CD14-positive monocyte (primary cell): ENCODE measurements around the gene CWF19L1. TPM values are rescaled to one million over a fixed set of nuclear protein-coding genes. Genes with fewer than 3 reads are reported as not detected.

Experiments used
- DNase-seq, 3 donors: peaks; one replicate each; pipeline ENCODE4 v3.0.0-alpha.2; 2011 to 2022
- H2AFZ ChIP-seq: 2 replicates; pipeline ENCODE4 v1.6.0; 2012; ENCODE audit warnings: mild to moderate bottlenecking, low read depth, low read length, inconsistent platforms; ENCODE audit not compliant: insufficient read depth, poor library complexity, severe bottlenecking
- H3K27ac ChIP-seq, 2 donors: 1 replicate in 1 of 2; 2 replicates in 1 of 2; pipeline ENCODE4 v1.5.1; 2012 to 2013; ENCODE audit warnings: low read length in 2 of 2, control low read depth in 1 of 2, inconsistent platforms in 1 of 2, low read depth in 1 of 2, mild to moderate bottlenecking in 1 of 2
- H3K27me3 ChIP-seq, 2 donors: one replicate each; pipeline versions ENCODE4 v1.6.0 to v1.6.1; 2011 to 2013; ENCODE audit warnings: low read length in 2 of 2; ENCODE audit not compliant: control insufficient read depth in 2 of 2, insufficient read depth in 2 of 2
- H3K36me3 ChIP-seq, 2 donors: replicated peaks in 1 of 2; 1 replicate in 1 of 2; 2 replicates in 1 of 2; pipeline versions ENCODE4 v1.5.1 to v1.6.1; 2012 to 2013; ENCODE audit warnings: low read length in 2 of 2, control low read depth in 1 of 2, inconsistent platforms in 1 of 2, mild to moderate bottlenecking in 1 of 2; ENCODE audit not compliant: insufficient read depth in 2 of 2, control insufficient read depth in 1 of 2
- H3K4me1 ChIP-seq, 2 donors: 1 replicate in 1 of 2; 2 replicates in 1 of 2; pipeline versions ENCODE4 v1.5.1 to v1.6.1; 2012 to 2013; ENCODE audit warnings: low read length in 2 of 2, control low read depth in 1 of 2, inconsistent platforms in 1 of 2, mild to moderate bottlenecking in 1 of 2, moderate library complexity in 1 of 2; ENCODE audit not compliant: insufficient read depth in 2 of 2, control insufficient read depth in 1 of 2
- H3K4me2 ChIP-seq: replicated peaks from 2 replicates; pipeline ENCODE3; 2012; ENCODE audit warnings: low read length, moderate library complexity, mild to moderate bottlenecking; ENCODE audit not compliant: poor library complexity, severe bottlenecking; ENCODE audit errors: extremely low read depth
- H3K4me3 ChIP-seq, 3 experiments: fragments of 200-600 bp in 1 of 3; sonication (generic) in 1 of 3; replicated peaks in 1 of 3; 1 replicate in 2 of 3; 2 replicates in 1 of 3; pipeline ENCODE4 v1.5.1; 2011 to 2013; ENCODE audit warnings: low read length in 3 of 3, mild to moderate bottlenecking in 3 of 3, control low read depth in 2 of 3, low read depth in 2 of 3, inconsistent platforms in 1 of 3, moderate library complexity in 1 of 3
- H3K79me2 ChIP-seq: 2 replicates; pipeline ENCODE4 v1.6.0; 2012; ENCODE audit warnings: mild to moderate bottlenecking, control low read depth, inconsistent platforms, low read length, moderate library complexity; ENCODE audit not compliant: insufficient read depth
- H3K9ac ChIP-seq: 2 replicates; pipeline ENCODE4 v1.6.0; 2017; ENCODE audit warnings: low read length, mild to moderate bottlenecking; ENCODE audit not compliant: insufficient read depth, poor library complexity, severe bottlenecking
- H3K9me3 ChIP-seq, 2 donors: replicated peaks in 1 of 2; 1 replicate in 1 of 2; 2 replicates in 1 of 2; pipeline versions ENCODE4 v1.5.1 to v1.6.1; 2012 to 2013; ENCODE audit warnings: low read length in 2 of 2, control low read depth in 1 of 2; ENCODE audit not compliant: control insufficient read depth in 1 of 2, insufficient read depth in 1 of 2
- H4K20me1 ChIP-seq: 2 replicates; pipeline ENCODE4 v1.6.0; 2012; ENCODE audit warnings: mild to moderate bottlenecking, low read length, control low read depth, moderate library complexity; ENCODE audit not compliant: insufficient read depth
- H3K27ac Mint-ChIP-seq, 7 donors: one replicate each; pipeline ENCODE4 v1.8.0; 2020; ENCODE audit warnings: mild to moderate bottlenecking in 7 of 7, mixed read lengths in 7 of 7, moderate library complexity in 6 of 7, inconsistent platforms in 2 of 7
- H3K27me3 Mint-ChIP-seq, 3 donors: one replicate each; pipeline ENCODE4 v1.8.0; 2021 to 2022; ENCODE audit warnings: low read depth in 3 of 3, mild to moderate bottlenecking in 3 of 3, mixed read lengths in 3 of 3, moderate library complexity in 3 of 3, inconsistent platforms in 1 of 3
- H3K36me3 Mint-ChIP-seq, 2 donors: one replicate each; pipeline ENCODE4 v1.8.0; 2020; ENCODE audit warnings: mixed read lengths in 2 of 2, inconsistent platforms in 1 of 2, mild to moderate bottlenecking in 1 of 2
- H3K4me1 Mint-ChIP-seq: one replicate; pipeline ENCODE4 v1.8.0; 2020; ENCODE audit warnings: mild to moderate bottlenecking, mixed read lengths
- H3K4me3 Mint-ChIP-seq, 2 donors: one replicate each; pipeline ENCODE4 v1.8.0; 2020; ENCODE audit warnings: mild to moderate bottlenecking in 2 of 2, mixed read lengths in 2 of 2, moderate library complexity in 1 of 2
- H3K9me3 Mint-ChIP-seq, 7 donors: one replicate each; pipeline ENCODE4 v1.8.0; 2020 to 2022; ENCODE audit warnings: mixed read lengths in 7 of 7, mild to moderate bottlenecking in 6 of 7, moderate library complexity in 6 of 7, inconsistent platforms in 2 of 7
- WGBS: methylation state at CpG from one replicate; pipeline ENCODE4 v1.1.5; 2013; ENCODE audit warnings: missing lambda C conversion rate; ENCODE audit not compliant: insufficient coverage; 5-methylcytosine and 5-hydroxymethylcytosine counted together
- intact Hi-C, 2 donors: fragments of 100-400 bp; cut with micrococcal nuclease; formaldehyde crosslinking; loops; one replicate each; pipeline versions ENCODE4 v1.15.0 to v1.15.1; 2023
- polyA plus RNA-seq, 3 donors: library from polyadenylated mRNA; depleted of rRNA in 1 of 3; unstranded in 2 of 3; stranded (reverse) in 1 of 3; fragments of 300-500 nt in 2 of 3; fragments of >200 nt in 1 of 3; fragmentation: Illumina TruSeq in 2 of 3; gene quantifications; 1 replicate in 2 of 3; 2 replicates in 1 of 3; pipeline ENCODE4 v1.2.3, GENCODE V29; 2012 to 2021
- TF ChIP-seq, protein P1 (sequence below): fragments of 200-600 bp; IDR thresholded peaks from one replicate; pipeline ENCODE4 v1.8.0; 2022; ENCODE audit warnings: antibody characterized with exemption, mild to moderate bottlenecking

CWF19L1 gene
- polyA plus RNA-seq, 3 donors: 19.9 to 29.3 (median 22.2) TPM

DNA sequence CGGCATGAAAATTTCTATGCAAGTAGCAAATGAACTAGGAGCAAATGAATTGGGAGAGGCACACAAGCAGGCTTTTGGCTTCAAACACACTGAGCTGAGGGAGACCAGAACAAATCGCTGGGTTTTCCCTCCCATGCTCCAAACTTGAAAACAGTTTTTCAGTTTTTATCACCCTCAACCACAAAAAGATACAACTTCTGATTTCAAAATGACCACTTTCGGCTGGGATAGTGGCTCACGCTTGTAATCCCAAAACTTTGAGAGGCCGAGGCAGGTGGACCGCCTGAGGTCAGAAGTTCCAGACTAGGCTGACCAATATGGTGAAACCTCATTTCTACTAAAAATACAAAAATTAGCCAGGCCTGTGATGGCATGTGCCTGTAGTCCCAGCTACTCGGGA is 29.0 kb downstream of the CWF19L1 start:
- no peak overlapping the region for H3K27ac ChIP-seq
- H3K36me3 ChIP-seq: peaks cover 89 to 97% of the 10 kb centered on the region in 2 donors
- H3K9me3 ChIP-seq: no peaks in the 10 kb centered on the region
- no peak for DNase-seq
- no peaks in the 10 kb centered on the region for H3K27me3 Mint-ChIP-seq
- peaks cover 79 to 96% of the 10 kb centered on the region in 2 donors for H3K36me3 Mint-ChIP-seq
- no peak overlapping the region for H3K9ac ChIP-seq
- H3K27me3 ChIP-seq: no peaks in the 10 kb centered on the region
- H3K4me1 Mint-ChIP-seq: no peaks in the 10 kb centered on the region
- 100% methylated on average over 6 of the region's 7 CpGs for WGBS
- no peak overlapping the region for H2AFZ ChIP-seq
- H3K4me1 ChIP-seq: no peaks in the 10 kb centered on the region
- no peaks in the 10 kb centered on the region for H3K79me2 ChIP-seq
- no peak overlapping the region for H3K4me3 Mint-ChIP-seq
- H4K20me1 ChIP-seq: peaks cover 9% of the 10 kb centered on the region
- no peak overlapping the region for H3K27ac Mint-ChIP-seq
- H3K4me2 ChIP-seq: no peak overlapping the region
- TF ChIP-seq, protein P1, sequence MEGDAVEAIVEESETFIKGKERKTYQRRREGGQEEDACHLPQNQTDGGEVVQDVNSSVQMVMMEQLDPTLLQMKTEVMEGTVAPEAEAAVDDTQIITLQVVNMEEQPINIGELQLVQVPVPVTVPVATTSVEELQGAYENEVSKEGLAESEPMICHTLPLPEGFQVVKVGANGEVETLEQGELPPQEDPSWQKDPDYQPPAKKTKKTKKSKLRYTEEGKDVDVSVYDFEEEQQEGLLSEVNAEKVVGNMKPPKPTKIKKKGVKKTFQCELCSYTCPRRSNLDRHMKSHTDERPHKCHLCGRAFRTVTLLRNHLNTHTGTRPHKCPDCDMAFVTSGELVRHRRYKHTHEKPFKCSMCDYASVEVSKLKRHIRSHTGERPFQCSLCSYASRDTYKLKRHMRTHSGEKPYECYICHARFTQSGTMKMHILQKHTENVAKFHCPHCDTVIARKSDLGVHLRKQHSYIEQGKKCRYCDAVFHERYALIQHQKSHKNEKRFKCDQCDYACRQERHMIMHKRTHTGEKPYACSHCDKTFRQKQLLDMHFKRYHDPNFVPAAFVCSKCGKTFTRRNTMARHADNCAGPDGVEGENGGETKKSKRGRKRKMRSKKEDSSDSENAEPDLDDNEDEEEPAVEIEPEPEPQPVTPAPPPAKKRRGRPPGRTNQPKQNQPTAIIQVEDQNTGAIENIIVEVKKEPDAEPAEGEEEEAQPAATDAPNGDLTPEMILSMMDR: no peak
- no peak overlapping the region for H3K4me3 ChIP-seq
- H3K9me3 Mint-ChIP-seq: peaks cover 0 to 2% (median 0%) of the 10 kb centered on the region in 7 donors
- intact Hi-C loops: no loop called here

DNA sequence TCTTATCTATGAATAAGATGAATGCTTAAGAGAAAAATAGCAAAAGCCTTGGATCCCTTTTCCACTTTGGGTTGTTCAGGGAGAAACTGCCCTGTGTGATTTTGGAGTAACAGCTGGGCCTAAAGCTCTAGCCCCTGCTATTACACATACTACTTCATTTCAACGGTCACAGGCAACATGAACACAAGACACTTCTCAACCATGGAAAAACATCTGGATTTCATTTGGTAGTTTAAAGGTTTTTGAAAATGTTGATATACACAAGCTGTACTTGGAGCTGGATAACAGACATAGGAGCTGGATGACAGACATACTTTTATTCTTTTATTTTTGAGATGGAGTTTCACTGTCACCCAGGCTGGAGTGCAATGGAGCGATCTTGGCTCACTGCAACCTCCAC is 35.3 kb downstream of the CWF19L1 start:
- H3K36me3 ChIP-seq: peaks cover 49 to 62% of the 10 kb centered on the region in 2 donors
- no peak overlapping the region for H3K27ac ChIP-seq
- H4K20me1 ChIP-seq: peaks cover 8% of the 10 kb centered on the region
- Mint-ChIP-seq H3K4me3 (no peak overlapping the region), H3K36me3 (peaks cover 48 to 58% of the 10 kb centered on the region in 2 donors), H3K4me1 (peaks cover 21% of the 10 kb centered on the region), H3K27me3 (no peaks in the 10 kb centered on the region), H3K9me3 (no peaks in the 10 kb centered on the region), H3K27ac (peak overlapping the region in 1 of 7 donors; percentile 41)
- no peak for DNase-seq
- intact Hi-C loops: no loop called here
- WGBS: no CpG with 5 or more reads among the region's 2 CpGs
- no peaks in the 10 kb centered on the region for H3K9me3 ChIP-seq
- no peak overlapping the region for H2AFZ ChIP-seq
- no peaks in the 10 kb centered on the region for H3K27me3 ChIP-seq
- no peak overlapping the region for H3K4me2 ChIP-seq
- H3K79me2 ChIP-seq: peaks cover 23% of the 10 kb centered on the region
- no peak overlapping the region for H3K4me3 ChIP-seq
- TF ChIP-seq, protein P1: no peak
- peaks cover 11 to 18% of the 10 kb centered on the region in 2 donors for H3K4me1 ChIP-seq
- H3K9ac ChIP-seq: no peak overlapping the region
